Vagina (tissue), 2 donors: Measurements from ENCODE around the gene CYP27C1. TPM values are rescaled to one million over a fixed set of nuclear protein-coding genes. Genes with fewer than 3 reads are reported as not detected.
"Not testable (repeated sequence)": the region's sequence is repeated elsewhere in the genome, so short reads cannot be mapped to it uniquely, and the experiment has no call there.

ENCODE experiments used
- DNase-seq, 2 donors: peaks; one replicate each; pipeline ENCODE4 v3.0.0-alpha.2; 2017; ENCODE audit errors: extremely low spot score in 2 of 2
- H3K27ac ChIP-seq: fragments of 200-600 bp; sonication (generic); one replicate; pipeline ENCODE4 v1.5.1; 2019
- H3K27me3 ChIP-seq: fragments of 200-600 bp; sonication (generic); one replicate; pipeline ENCODE4 v1.5.1; 2019
- H3K36me3 ChIP-seq, 2 donors: fragments of 200-600 bp; sonication (generic); one replicate each; pipeline ENCODE4 v1.5.1; 2017 to 2019
- H3K4me1 ChIP-seq: fragments of 200-600 bp; sonication (generic); one replicate; pipeline ENCODE4 v1.5.1; 2019
- H3K4me3 ChIP-seq, 2 donors: fragments of 200-600 bp; sonication (generic); 1 replicate in 1 of 2; 2 replicates in 1 of 2; pipeline ENCODE4 v1.5.1; 2016 to 2019
- H3K9me3 ChIP-seq: fragments of 200-600 bp; sonication (generic); one replicate; pipeline ENCODE4 v1.5.1; 2019
- CTCF ChIP-seq, 3 experiments: fragments of 450-650 bp in 2 of 3; fragments of 200-600 bp in 1 of 3; sonication (generic) in 1 of 3; IDR thresholded peaks; one replicate each; pipeline ENCODE4 v1.5.1; 2017 to 2019; ENCODE audit warnings: antibody characterized with exemption in 3 of 3, mild to moderate bottlenecking in 2 of 3, moderate library complexity in 2 of 3
- POLR2A ChIP-seq, 2 donors: fragments of 450-650 bp; IDR thresholded peaks; one replicate each; pipeline ENCODE4 v1.6.1; 2017; ENCODE audit warnings: antibody characterized with exemption in 2 of 2, mild to moderate bottlenecking in 2 of 2, moderate library complexity in 2 of 2
- POLR2AphosphoS5 ChIP-seq, 2 donors: sonication (generic); formaldehyde crosslinking; IDR thresholded peaks; one replicate each; pipeline ENCODE4 v1.9.0; 2017; ENCODE audit warnings: antibody characterized with exemption in 2 of 2, mild to moderate bottlenecking in 2 of 2, low read depth in 1 of 2; ENCODE audit not compliant: insufficient read depth in 1 of 2
- intact Hi-C: fragments of 100-400 bp; cut with DNase I; formaldehyde crosslinking; loops from one replicate; pipeline ENCODE4 v1.15.1; 2023
- total RNA-seq: library from RNA; depleted of rRNA; stranded (reverse); fragments of >200 nt; gene quantifications from one replicate; pipeline ENCODE4 v1.2.3, GENCODE V29; 2016

CYP27C1 gene
- total RNA-seq, 1 donor from 2014 or later, result 3.2 TPM

- DNase-seq, result no peak
- no peaks in the 10 kb centered on the region for H3K9me3 ChIP-seq
- H3K4me1 ChIP-seq, result no peaks in the 10 kb centered on the region
- intact Hi-C loops, result no loop called here
- TF ChIP-seq POLR2AphosphoS5 (IDR thresholded peaks at IDR 0.05; ENCODE audit: insufficient read depth in 1 of 2, low read depth in 1 of 2), result no peak
- no peak for TF ChIP-seq CTCF (IDR thresholded peaks at IDR 0.05)
- TF ChIP-seq POLR2A (IDR thresholded peaks at IDR 0.05), result no peak
- H3K36me3 ChIP-seq, result no peaks in the 10 kb centered on the region
- H3K4me3 ChIP-seq, result no peak overlapping the region
- no peaks in the 10 kb centered on the region for H3K27me3 ChIP-seq
- H3K27ac ChIP-seq, result no peak overlapping the region
Observed at GRCh38 chr2:127235082-127235702, 15.1 kb upstream of the CYP27C1 start.

- Histone ChIP-seq H3K9me3 (no peaks in the 10 kb centered on the region), H3K27ac (no peak overlapping the region)
- TF ChIP-seq CTCF (IDR thresholded peaks at IDR 0.05) (no peak), POLR2A (IDR thresholded peaks at IDR 0.05) (no peak)
Observed at GRCh38 chr2:127233710-127234109, 13.6 kb upstream of the CYP27C1 start.

GRCh38 chr2:127231130-127231865 is 11.2 kb upstream of the CYP27C1 start:
- intact Hi-C loops, result no loop called here
- Histone ChIP-seq H3K9me3 (no peaks in the 10 kb centered on the region), H3K27ac (no peak overlapping the region), H3K4me1 (peaks cover 5% of the 10 kb centered on the region), H3K36me3 (no peaks in the 10 kb centered on the region), H3K4me3 (no peak overlapping the region), H3K27me3 (no peaks in the 10 kb centered on the region)
- TF ChIP-seq CTCF (IDR thresholded peaks at IDR 0.05), result no peak
- no peak for DNase-seq

More at GRCh38 chr2:127233710-127234109, 13.6 kb upstream of the CYP27C1 start:
- H3K4me1 ChIP-seq, result no peaks in the 10 kb centered on the region
- intact Hi-C loops, result no loop called here
- no peak overlapping the region for H3K4me3 ChIP-seq
- no peaks in the 10 kb centered on the region for H3K27me3 ChIP-seq
- H3K36me3 ChIP-seq, result no peaks in the 10 kb centered on the region
- no peak for DNase-seq

GRCh38 chr2:127229555-127229954 is 9.5 kb upstream of the CYP27C1 start:
- Histone ChIP-seq H3K4me1 (peaks cover 12% of the 10 kb centered on the region), H3K4me3 (no peak overlapping the region), H3K36me3 (no peaks in the 10 kb centered on the region), H3K9me3 (no peaks in the 10 kb centered on the region), H3K27ac (no peak overlapping the region), H3K27me3 (no peaks in the 10 kb centered on the region)
- TF ChIP-seq CTCF (IDR thresholded peaks at IDR 0.05), result no peak
- no peak for TF ChIP-seq POLR2A (IDR thresholded peaks at IDR 0.05)
- no peak for TF ChIP-seq POLR2AphosphoS5 (IDR thresholded peaks at IDR 0.05; ENCODE audit: insufficient read depth in 1 of 2, low read depth in 1 of 2)
- no peak for DNase-seq
- intact Hi-C loops, result no loop called here

GRCh38 chr2:127228102-127228501 is 8.0 kb upstream of the CYP27C1 start:
- H3K27ac ChIP-seq, result no peak overlapping the region
- no peak for DNase-seq
- no peaks in the 10 kb centered on the region for H3K36me3 ChIP-seq
- no peaks in the 10 kb centered on the region for H3K9me3 ChIP-seq
- TF ChIP-seq POLR2A (IDR thresholded peaks at IDR 0.05) (no peak), POLR2AphosphoS5 (IDR thresholded peaks at IDR 0.05; ENCODE audit: insufficient read depth in 1 of 2, low read depth in 1 of 2) (no peak), CTCF (IDR thresholded peaks at IDR 0.05) (no peak)
- intact Hi-C loops, result no loop called here
- peaks cover 12% of the 10 kb centered on the region for H3K4me1 ChIP-seq
- H3K27me3 ChIP-seq, result no peaks in the 10 kb centered on the region
- H3K4me3 ChIP-seq, result no peak overlapping the region

GRCh38 chr2:127227264-127227660 is 7.2 kb upstream of the CYP27C1 start:
- DNase-seq, H3K27ac ChIP-seq, H3K9me3 ChIP-seq, H3K36me3 ChIP-seq, intact Hi-C loops, H3K27me3 ChIP-seq, H3K4me3 ChIP-seq: not testable (repeated sequence)
- peaks cover 12% of the 10 kb centered on the region for H3K4me1 ChIP-seq
